HL-60 (cell line): ENCODE results near the gene ALDH7A1.

Experiments used
- DNase-seq, 2 experiments: peaks; one replicate each; pipeline ENCODE4 v3.0.0-alpha.2; 2010 to 2020; ENCODE audit warnings: low read depth in 1 of 2, low spot score in 1 of 2
- H3K27ac ChIP-seq: fragments of 250-450 bp; sonication (Bioruptor Pico); replicated peaks from 2 replicates; pipeline ENCODE4 v1.5.1; 2020; ENCODE audit warnings: mild to moderate bottlenecking, moderate library complexity
- H3K27me3 ChIP-seq: fragments of 250-450 bp; sonication (Bioruptor Pico); 2 replicates; pipeline ENCODE4 v1.5.1; 2021; ENCODE audit warnings: mild to moderate bottlenecking, moderate library complexity; ENCODE audit not compliant: insufficient read depth, poor library complexity, severe bottlenecking
- H3K4me3 ChIP-seq: replicated peaks from 2 replicates; pipeline ENCODE4 v1.5.1; 2011; ENCODE audit warnings: mild to moderate bottlenecking, control low read depth, low read length; ENCODE audit not compliant: insufficient read depth
- GABPA ChIP-seq: IDR thresholded peaks from 2 replicates; pipeline ENCODE4 v1.6.1; 2012; ENCODE audit warnings: low read depth
- POLR2AphosphoS5 ChIP-seq: IDR thresholded peaks from 2 replicates; pipeline ENCODE4 v1.6.1; 2012; ENCODE audit warnings: low read depth
- SPI1 ChIP-seq: IDR thresholded peaks from 2 replicates; pipeline ENCODE4 v1.6.1; 2012; ENCODE audit warnings: low read depth, mild to moderate bottlenecking, borderline replicate concordance
- TF ChIP-seq, protein P1 (sequence below): IDR thresholded peaks from 2 replicates; pipeline ENCODE4 v1.6.1; 2012; ENCODE audit warnings: low read depth; ENCODE audit not compliant: insufficient replicate concordance
- TF ChIP-seq, protein P2 (sequence below): IDR thresholded peaks from one replicate; pipeline ENCODE4 v1.5.1; 2011; ENCODE audit warnings: low read length, control low read depth, inconsistent platforms; ENCODE audit not compliant: insufficient read depth

ALDH7A1 gene

DNA sequence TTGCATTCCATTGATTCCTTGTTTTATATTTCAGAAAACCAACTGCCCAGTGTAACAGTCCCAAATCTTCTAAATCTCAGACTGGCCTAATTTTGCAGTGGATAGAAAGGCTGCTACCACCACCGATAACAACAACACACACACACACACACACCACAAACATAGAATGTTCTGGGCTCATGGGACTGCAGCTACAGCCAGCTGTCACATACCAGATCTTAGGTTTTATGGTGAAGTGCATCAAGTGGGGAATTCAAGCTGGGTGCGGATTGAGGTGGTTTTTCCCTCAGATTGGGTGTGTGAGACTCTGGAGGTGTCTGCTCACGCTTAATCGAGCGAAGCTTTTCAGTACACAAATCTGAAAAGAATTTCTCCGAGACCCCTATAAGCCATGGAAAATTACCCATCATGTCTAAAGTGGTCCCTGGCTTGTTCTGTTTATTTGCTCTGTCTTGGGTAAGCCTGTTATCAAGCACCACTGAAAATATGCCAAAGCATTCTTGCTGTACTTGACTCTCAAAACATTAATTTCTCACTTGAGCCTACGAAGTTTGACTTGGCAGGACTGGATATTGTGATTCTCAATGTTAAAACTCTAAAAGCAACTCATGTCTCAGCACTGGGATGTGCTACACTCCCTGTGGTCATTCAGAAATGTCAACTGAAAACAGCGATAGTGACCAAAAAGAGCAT is 71.1 kb downstream of the ALDH7A1 start:
- no peak for DNase-seq
- Histone ChIP-seq H3K27ac (no peak overlapping the region), H3K4me3 (no peak overlapping the region)

DNA sequence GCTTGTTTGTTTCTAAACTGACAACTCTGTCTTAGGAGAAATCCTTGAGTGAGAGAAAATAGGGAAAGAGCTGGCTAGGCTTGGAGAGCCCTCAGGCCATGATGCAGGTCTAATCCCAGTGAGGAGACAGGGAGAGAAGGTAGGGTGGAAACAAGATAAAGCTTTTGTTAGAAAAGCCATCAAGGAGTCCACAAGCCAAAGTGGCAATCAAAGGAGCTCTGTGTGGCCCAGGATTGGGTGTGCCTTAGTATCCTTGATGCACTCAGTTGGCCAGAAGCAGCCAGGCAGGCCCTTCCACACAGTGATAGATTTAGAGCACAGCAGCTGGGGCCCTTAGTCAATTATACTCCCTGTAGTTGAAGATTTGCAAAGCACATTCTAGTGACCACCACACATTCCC is 73.9 kb downstream of the ALDH7A1 start:
- Histone ChIP-seq H3K27me3 (no peaks in the 10 kb centered on the region), H3K4me3 (no peak overlapping the region), H3K27ac (no peak overlapping the region)
- DNase-seq = no peak
- TF ChIP-seq, protein P1, sequence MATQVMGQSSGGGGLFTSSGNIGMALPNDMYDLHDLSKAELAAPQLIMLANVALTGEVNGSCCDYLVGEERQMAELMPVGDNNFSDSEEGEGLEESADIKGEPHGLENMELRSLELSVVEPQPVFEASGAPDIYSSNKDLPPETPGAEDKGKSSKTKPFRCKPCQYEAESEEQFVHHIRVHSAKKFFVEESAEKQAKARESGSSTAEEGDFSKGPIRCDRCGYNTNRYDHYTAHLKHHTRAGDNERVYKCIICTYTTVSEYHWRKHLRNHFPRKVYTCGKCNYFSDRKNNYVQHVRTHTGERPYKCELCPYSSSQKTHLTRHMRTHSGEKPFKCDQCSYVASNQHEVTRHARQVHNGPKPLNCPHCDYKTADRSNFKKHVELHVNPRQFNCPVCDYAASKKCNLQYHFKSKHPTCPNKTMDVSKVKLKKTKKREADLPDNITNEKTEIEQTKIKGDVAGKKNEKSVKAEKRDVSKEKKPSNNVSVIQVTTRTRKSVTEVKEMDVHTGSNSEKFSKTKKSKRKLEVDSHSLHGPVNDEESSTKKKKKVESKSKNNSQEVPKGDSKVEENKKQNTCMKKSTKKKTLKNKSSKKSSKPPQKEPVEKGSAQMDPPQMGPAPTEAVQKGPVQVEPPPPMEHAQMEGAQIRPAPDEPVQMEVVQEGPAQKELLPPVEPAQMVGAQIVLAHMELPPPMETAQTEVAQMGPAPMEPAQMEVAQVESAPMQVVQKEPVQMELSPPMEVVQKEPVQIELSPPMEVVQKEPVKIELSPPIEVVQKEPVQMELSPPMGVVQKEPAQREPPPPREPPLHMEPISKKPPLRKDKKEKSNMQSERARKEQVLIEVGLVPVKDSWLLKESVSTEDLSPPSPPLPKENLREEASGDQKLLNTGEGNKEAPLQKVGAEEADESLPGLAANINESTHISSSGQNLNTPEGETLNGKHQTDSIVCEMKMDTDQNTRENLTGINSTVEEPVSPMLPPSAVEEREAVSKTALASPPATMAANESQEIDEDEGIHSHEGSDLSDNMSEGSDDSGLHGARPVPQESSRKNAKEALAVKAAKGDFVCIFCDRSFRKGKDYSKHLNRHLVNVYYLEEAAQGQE = no peak
- TF ChIP-seq SPI1 (no peak), GABPA (no peak), POLR2AphosphoS5 (no peak)
- TF ChIP-seq, protein P2, sequence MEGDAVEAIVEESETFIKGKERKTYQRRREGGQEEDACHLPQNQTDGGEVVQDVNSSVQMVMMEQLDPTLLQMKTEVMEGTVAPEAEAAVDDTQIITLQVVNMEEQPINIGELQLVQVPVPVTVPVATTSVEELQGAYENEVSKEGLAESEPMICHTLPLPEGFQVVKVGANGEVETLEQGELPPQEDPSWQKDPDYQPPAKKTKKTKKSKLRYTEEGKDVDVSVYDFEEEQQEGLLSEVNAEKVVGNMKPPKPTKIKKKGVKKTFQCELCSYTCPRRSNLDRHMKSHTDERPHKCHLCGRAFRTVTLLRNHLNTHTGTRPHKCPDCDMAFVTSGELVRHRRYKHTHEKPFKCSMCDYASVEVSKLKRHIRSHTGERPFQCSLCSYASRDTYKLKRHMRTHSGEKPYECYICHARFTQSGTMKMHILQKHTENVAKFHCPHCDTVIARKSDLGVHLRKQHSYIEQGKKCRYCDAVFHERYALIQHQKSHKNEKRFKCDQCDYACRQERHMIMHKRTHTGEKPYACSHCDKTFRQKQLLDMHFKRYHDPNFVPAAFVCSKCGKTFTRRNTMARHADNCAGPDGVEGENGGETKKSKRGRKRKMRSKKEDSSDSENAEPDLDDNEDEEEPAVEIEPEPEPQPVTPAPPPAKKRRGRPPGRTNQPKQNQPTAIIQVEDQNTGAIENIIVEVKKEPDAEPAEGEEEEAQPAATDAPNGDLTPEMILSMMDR = no peak

More for the DNA sequence above, 71.1 kb downstream of the ALDH7A1 start:
- no peaks in the 10 kb centered on the region for H3K27me3 ChIP-seq
- TF ChIP-seq SPI1 (no peak), POLR2AphosphoS5 (no peak), GABPA (no peak)
- TF ChIP-seq, protein P1 = no peak
- TF ChIP-seq, protein P2 = no peak

DNA sequence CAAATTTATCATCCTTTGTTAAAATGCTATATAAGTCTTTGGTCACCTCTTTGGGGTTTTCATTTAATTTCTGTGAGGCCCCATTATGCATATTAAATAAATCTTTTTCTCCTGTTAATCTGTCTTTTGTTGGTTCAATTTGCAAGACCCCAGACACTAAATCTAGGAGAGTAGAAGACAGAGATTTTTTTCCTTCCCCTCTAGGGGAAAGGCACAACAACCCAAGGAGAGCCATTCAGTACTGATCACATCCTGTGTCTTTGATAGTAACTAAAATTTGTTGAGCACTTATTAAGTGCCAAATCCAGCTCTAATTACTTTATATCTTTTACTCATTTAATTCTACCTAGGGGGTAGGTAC is 74.4 kb downstream of the ALDH7A1 start:
- no peak for DNase-seq
- TF ChIP-seq, protein P2 = no peak
- no peak for TF ChIP-seq GABPA
- no peak for TF ChIP-seq SPI1
- TF ChIP-seq, protein P1 = no peak
- TF ChIP-seq POLR2AphosphoS5 = no peak
- Histone ChIP-seq H3K27me3 (no peaks in the 10 kb centered on the region), H3K27ac (no peak overlapping the region), H3K4me3 (no peak overlapping the region)
